IgD-negative memory B cell (primary cell): ENCODE results near the gene ITGB3. TPM values are rescaled to one million over a fixed set of nuclear protein-coding genes. Genes with fewer than 3 reads are reported as not detected.

ENCODE experiments used
- H3K27ac Mint-ChIP-seq, 3 donors: one replicate each; pipeline ENCODE4 v1.8.0; 2020 to 2022; ENCODE audit warnings: mild to moderate bottlenecking in 3 of 3, mixed read lengths in 3 of 3, moderate library complexity in 1 of 3
- H3K27me3 Mint-ChIP-seq: one replicate; pipeline ENCODE4 v1.8.0; 2021; ENCODE audit warnings: mixed read lengths
- H3K36me3 Mint-ChIP-seq: one replicate; pipeline ENCODE4 v1.8.0; 2020; ENCODE audit warnings: mild to moderate bottlenecking, mixed read lengths
- H3K4me1 Mint-ChIP-seq, 3 donors: one replicate each; pipeline ENCODE4 v1.8.0; 2020 to 2022; ENCODE audit warnings: mixed read lengths in 3 of 3, mild to moderate bottlenecking in 1 of 3
- H3K4me3 Mint-ChIP-seq, 4 donors: one replicate each; pipeline ENCODE4 v1.8.0; 2020 to 2022; ENCODE audit warnings: mild to moderate bottlenecking in 4 of 4, mixed read lengths in 4 of 4, moderate library complexity in 3 of 4
- H3K9me3 Mint-ChIP-seq, 3 donors: one replicate each; pipeline ENCODE4 v1.8.0; 2020 to 2021; ENCODE audit warnings: mixed read lengths in 3 of 3, mild to moderate bottlenecking in 1 of 3
- polyA plus RNA-seq: library from polyadenylated mRNA; unstranded; fragments of 300-500 nt; fragmentation: Illumina TruSeq; gene quantifications from one replicate; pipeline ENCODE4 v1.2.3, GENCODE V29; 2021

Gene ITGB3
- polyA plus RNA-seq, 1 donor from 2014 or later = 3.4 TPM

DNA sequence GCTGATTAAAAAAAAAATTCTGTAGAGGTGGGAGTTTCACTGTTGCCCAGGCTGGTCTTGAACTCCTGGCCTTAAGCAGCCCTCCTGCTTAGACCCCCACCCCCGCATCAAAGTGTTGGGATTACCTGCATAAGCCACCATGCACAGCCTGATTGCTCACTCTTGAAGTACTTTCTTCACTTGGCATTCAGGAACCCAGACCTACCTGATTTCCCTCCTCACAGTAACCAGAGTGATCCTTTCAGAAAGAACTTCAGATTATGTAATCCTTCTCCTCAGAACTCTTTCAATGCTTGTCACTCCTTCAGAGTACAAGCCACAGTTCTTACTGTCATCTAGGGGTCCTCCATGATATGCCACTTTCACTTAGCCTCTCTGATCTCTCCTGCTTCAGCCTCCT lies 71.5 kb downstream of the ITGB3 start:
- H3K36me3 Mint-ChIP-seq = peaks cover 5% of the 10 kb centered on the region
- H3K9me3 Mint-ChIP-seq = no peaks in the 10 kb centered on the region
- H3K4me3 Mint-ChIP-seq = peak overlapping the region; percentile 94 to 100 (median 99)
- H3K4me1 Mint-ChIP-seq = peaks cover 7 to 18% (median 9%) of the 10 kb centered on the region in 3 donors
- peak overlapping the region; percentile 93 to 99 (median 98) for H3K27ac Mint-ChIP-seq
- no peaks in the 10 kb centered on the region for H3K27me3 Mint-ChIP-seq

DNA sequence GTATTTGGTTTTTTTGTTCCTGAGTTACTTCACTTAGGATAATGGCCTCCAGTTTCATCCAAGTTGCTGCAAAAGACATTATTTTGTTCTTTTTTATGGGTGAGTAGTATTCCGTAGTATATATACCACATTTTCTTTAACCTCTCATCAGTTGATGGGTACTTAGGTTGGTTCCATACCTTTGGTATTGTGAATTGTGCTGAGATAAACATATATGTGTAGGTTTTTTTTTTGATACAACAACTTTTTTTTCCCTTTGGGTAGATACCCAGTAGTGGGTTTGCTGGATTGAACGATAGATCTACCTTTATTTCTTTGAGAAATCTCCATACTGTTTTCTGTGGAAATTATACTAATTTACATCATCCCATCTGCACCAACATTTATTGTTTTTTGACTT lies 76.9 kb downstream of the ITGB3 start:
- no peak overlapping the region for H3K4me3 Mint-ChIP-seq
- peaks cover 23% of the 10 kb centered on the region for H3K36me3 Mint-ChIP-seq
- peaks cover 0 to 4% (median 4%) of the 10 kb centered on the region in 3 donors for H3K9me3 Mint-ChIP-seq
- no peaks in the 10 kb centered on the region for H3K27me3 Mint-ChIP-seq
- no peak overlapping the region for H3K27ac Mint-ChIP-seq
- peaks cover 0 to 3% (median 2%) of the 10 kb centered on the region in 3 donors for H3K4me1 Mint-ChIP-seq

DNA sequence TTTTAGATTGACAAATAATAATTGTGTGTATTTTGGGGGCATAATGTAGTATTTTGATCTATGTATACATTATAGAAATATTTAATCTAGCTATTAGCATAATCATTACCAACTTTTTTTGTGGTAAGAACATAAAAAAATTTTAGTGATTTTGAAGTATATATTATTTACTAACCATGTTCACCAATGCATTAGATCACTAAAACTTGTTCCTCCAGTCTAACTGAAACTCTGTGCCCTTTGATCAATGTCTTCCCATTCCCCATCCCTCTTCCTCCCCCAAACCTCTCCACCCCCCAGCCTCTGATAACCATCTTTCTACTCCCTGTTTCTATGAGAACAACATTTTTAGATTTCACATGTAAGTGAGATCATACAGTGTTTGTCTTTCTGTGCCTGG lies 78.7 kb downstream of the ITGB3 start:
- H3K4me3 Mint-ChIP-seq = no peak overlapping the region
- no peak overlapping the region for H3K27ac Mint-ChIP-seq
- peaks cover 0 to 2% (median 2%) of the 10 kb centered on the region in 3 donors for H3K4me1 Mint-ChIP-seq
- H3K27me3 Mint-ChIP-seq = no peaks in the 10 kb centered on the region
- peaks cover 0 to 4% (median 4%) of the 10 kb centered on the region in 3 donors for H3K9me3 Mint-ChIP-seq
- peaks cover 24% of the 10 kb centered on the region for H3K36me3 Mint-ChIP-seq

DNA sequence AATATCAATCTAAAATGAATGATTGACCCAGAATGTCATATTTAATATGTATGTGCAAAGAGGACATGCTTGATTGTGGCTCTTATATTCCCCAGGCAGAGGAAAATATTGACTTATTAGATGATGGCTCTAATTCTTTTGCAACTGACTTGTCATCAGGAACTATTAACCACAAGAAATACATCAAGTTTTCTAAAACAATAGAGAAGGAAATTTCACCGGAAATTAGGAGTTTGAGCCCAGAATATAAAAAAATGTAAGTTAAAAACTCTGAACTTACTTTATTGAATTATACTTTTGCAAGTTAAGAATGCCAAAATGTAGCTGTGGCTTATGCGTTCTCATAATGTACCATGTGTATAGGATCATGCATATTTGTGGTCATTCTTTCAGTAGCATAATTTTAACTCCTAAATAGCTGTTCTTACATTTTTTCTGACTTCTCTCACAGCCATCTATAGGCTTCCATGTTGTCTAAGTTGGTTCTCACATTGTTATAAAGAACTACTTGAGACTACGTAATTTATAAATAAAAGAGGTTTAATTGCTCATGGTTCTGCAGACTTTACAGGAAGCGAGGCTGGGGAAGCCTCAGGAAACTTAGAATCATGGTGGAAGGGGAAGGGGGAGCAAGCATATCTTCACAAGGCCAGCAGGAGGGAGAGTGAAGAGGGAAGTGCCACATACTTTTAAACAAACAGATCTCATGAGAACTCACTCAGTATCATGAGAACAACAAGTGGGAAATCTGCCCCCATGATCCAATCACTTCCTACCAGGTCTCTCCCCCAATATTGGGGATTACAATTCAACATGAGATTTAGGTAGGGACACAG lies 81.7 kb downstream of the ITGB3 start:
- Mint-ChIP-seq H3K4me1 (peaks cover 0 to 2% (median 0%) of the 10 kb centered on the region in 3 donors), H3K9me3 (peaks cover 0 to 4% (median 4%) of the 10 kb centered on the region in 3 donors), H3K27me3 (no peaks in the 10 kb centered on the region), H3K36me3 (peaks cover 22% of the 10 kb centered on the region), H3K4me3 (no peak overlapping the region), H3K27ac (no peak overlapping the region)

DNA sequence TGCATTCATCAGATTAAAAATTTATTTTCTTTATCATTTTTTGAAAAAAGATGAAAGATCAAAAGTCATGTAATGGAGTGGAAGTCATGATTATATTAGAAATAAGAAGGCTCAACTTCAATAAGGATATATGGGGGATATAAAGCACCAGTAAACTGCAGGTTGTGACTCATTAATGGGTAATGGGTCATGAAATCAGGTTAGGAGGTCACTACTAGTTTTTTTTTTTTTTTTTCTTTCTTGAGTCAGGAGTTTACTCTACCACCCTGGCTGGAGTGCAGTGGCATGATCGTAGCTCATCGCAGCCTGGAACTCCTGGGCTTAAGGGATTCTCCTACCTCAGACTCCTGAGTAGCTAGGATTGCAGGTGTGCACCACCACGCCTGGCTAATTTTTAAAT lies 84.4 kb downstream of the ITGB3 start:
- Mint-ChIP-seq H3K36me3 (peaks cover 20% of the 10 kb centered on the region), H3K9me3 (peaks cover 0 to 2% (median 0%) of the 10 kb centered on the region in 3 donors), H3K4me3 (no peak overlapping the region), H3K27ac (no peak overlapping the region), H3K27me3 (no peaks in the 10 kb centered on the region), H3K4me1 (no peaks in the 10 kb centered on the region)

DNA sequence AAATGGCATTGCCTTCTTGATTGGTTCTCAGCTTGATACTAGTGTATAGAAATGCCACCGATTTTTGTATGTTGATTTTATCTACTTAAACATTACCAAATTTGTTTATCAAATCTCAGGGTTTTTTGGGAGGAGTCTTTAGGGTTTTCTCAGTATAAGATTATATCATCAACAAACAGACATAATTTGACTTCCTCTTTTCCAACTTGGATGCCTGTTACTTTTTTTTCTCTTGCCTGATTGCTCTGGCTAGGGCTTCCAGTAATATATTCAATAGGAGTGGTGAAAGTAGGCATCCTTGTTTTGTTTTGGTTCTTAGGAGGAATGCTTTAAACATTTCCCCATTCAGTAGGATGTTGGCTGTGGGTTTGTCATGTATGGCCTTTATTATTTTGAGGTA lies 99.2 kb downstream of the ITGB3 start:
- Mint-ChIP-seq H3K9me3 (peaks cover 0 to 2% (median 0%) of the 10 kb centered on the region in 3 donors), H3K27ac (no peak overlapping the region), H3K4me3 (no peak overlapping the region), H3K4me1 (peaks cover 0 to 9% (median 5%) of the 10 kb centered on the region in 3 donors), H3K27me3 (no peaks in the 10 kb centered on the region), H3K36me3 (peaks cover 22% of the 10 kb centered on the region)

DNA sequence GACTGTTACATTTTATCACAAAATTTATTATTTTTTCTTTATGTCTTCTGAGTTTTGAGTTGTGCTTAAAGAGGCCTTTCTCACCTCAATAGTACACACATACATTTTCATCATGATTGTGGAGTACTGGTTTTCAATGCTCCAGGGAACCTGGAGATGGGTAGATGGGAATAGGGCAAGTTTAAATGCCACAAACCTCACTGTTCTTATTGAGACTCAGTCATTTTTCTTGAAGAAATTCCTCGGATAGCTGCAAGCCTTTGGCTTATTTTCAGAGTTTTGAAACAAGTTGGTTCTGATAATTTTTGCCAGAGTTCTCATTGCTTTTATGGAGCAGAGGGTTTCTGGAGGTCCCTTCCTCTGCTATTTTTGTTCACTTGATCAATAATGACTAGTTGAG lies 105.0 kb downstream of the ITGB3 start:
- peaks cover 23% of the 10 kb centered on the region for H3K36me3 Mint-ChIP-seq
- H3K4me3 Mint-ChIP-seq = no peak overlapping the region
- peaks cover 0 to 2% (median 0%) of the 10 kb centered on the region in 3 donors for H3K9me3 Mint-ChIP-seq
- H3K27me3 Mint-ChIP-seq = no peaks in the 10 kb centered on the region
- no peak overlapping the region for H3K27ac Mint-ChIP-seq
- H3K4me1 Mint-ChIP-seq = peaks cover 0 to 3% (median 0%) of the 10 kb centered on the region in 3 donors

Other genes with a start within 250 kb of the ITGB3 start
- 90.9 TPM for gene CDC27, start 64.5 kb upstream of the ITGB3 start, polyA plus RNA-seq
- gene MYL4, start 44.5 kb upstream of the ITGB3 start, polyA plus RNA-seq = not detected
- gene EFCAB13, start 70.1 kb downstream of the ITGB3 start, polyA plus RNA-seq = 10.2 TPM